Right lobe of liver (tissue), 6 donors: Measurements from ENCODE around the gene HPN. TPM values are rescaled to one million over a fixed set of nuclear protein-coding genes. Genes with fewer than 3 reads are reported as not detected.
A peak's percentile ranks its signal among the peaks of the same experiment; 100 is the strongest.

ENCODE experiments used
- ATAC-seq, 4 donors: fragments of 200-7000 bp; cut with Tn5 transposase; one replicate each; pipeline ENCODE4 v1.9.1; 2020; ENCODE audit warnings: mild to moderate bottlenecking in 4 of 4, moderate library complexity in 4 of 4
- DNase-seq, 3 donors: peaks; one replicate each; pipeline ENCODE4 v3.0.0-alpha.2; 2020
- H3K27ac ChIP-seq, 3 donors: fragments of 200-600 bp; one replicate each; pipeline ENCODE4 v1.8.0; 2022
- H3K27me3 ChIP-seq, 2 donors: fragments of 200-600 bp; one replicate each; pipeline ENCODE4 v1.8.0; 2022
- H3K36me3 ChIP-seq, 4 donors: fragments of 200-600 bp; sonication (generic) in 1 of 4; one replicate each; pipeline versions ENCODE4 v1.5.1 to v1.8.0; 2017 to 2022; ENCODE audit warnings: control low read depth in 1 of 4
- H3K4me1 ChIP-seq, 4 donors: fragments of 200-600 bp; sonication (generic) in 1 of 4; one replicate each; pipeline versions ENCODE4 v1.5.1 to v1.8.0; 2017 to 2022; ENCODE audit warnings: control low read depth in 1 of 4
- H3K4me3 ChIP-seq, 3 donors: fragments of 200-600 bp; one replicate each; pipeline ENCODE4 v1.8.0; 2022
- H3K9me3 ChIP-seq, 4 donors: fragments of 200-600 bp; sonication (generic) in 1 of 4; one replicate each; pipeline versions ENCODE4 v1.5.1 to v1.8.0; 2017 to 2022; ENCODE audit warnings: control low read depth in 1 of 4
- CTCF ChIP-seq, 4 donors: fragments of 200-600 bp in 3 of 4; fragments of 450-650 bp in 1 of 4; IDR thresholded peaks; one replicate each; pipeline versions ENCODE4 v1.5.1 to v1.8.0; 2016 to 2022; ENCODE audit warnings: antibody characterized with exemption in 4 of 4, mild to moderate bottlenecking in 2 of 4
- POLR2A ChIP-seq: fragments of 450-650 bp; IDR thresholded peaks from one replicate; pipeline ENCODE4 v1.6.1; 2017; ENCODE audit warnings: antibody characterized with exemption, mild to moderate bottlenecking
- WGBS: methylation state at CpG from one replicate; pipeline ENCODE4 v1.1.6; 2018; ENCODE audit warnings: low coverage, low lambda C conversion rate; ENCODE audit not compliant: insufficient coverage; ENCODE audit errors: missing lambda C conversion rate; 5-methylcytosine and 5-hydroxymethylcytosine counted together
- intact Hi-C, 2 donors: fragments of 100-400 bp; cut with DNase I; formaldehyde crosslinking; loops; one replicate each; pipeline versions ENCODE4 v1.11.2 to v1.14.1; 2022
- total RNA-seq, 6 experiments: library from RNA; depleted of rRNA in 2 of 6; stranded (reverse); fragments of >200 nt in 2 of 6; fragmentation: NEBNext Ultra II Directional in 3 of 6; extraction: Animal tissue kit (Norgen Biotek cat#: 25700) in 3 of 6; gene quantifications; one replicate each; pipeline versions ENCODE4 v1.1.0 to v1.2.4, GENCODE V29; 2016 to 2023
- donor health status: DM: no; HTN: yes; CAD: no.
- donor health status: DM: no; HTN: no; CAD: no.
- donor health status: DM: no; HTN: no; CAD: no.
- donor health status: DM: no; HTN: yes; CAD: no.
- donor health status: DM: no; HTN: yes; CAD: no.

Gene HPN
- total RNA-seq, 6 experiments from 2014 or later = 285 to 486 (median 374) TPM

GRCh38 chr19:35053667-35054293, 12.3 kb downstream of the HPN start:
- no peaks in the 10 kb centered on the region for H3K9me3 ChIP-seq
- TF ChIP-seq CTCF (IDR thresholded peaks at IDR 0.05) (no peak), POLR2A (no peak)
- H3K4me3 ChIP-seq = no peak overlapping the region
- H3K27me3 ChIP-seq = no peaks in the 10 kb centered on the region
- H3K36me3 ChIP-seq = peaks cover 0 to 53% (median 23%) of the 10 kb centered on the region in 4 donors
- WGBS = 84% methylated on average over 6 of the region's 9 CpGs
- ATAC-seq (no peak), DNase-seq (no peak)
- intact Hi-C loops = no loop called here
- H3K4me1 ChIP-seq = peaks cover 0 to 27% (median 10%) of the 10 kb centered on the region in 4 donors
- no peak overlapping the region for H3K27ac ChIP-seq

- no peak for TF ChIP-seq POLR2A
- H3K9me3 ChIP-seq = no peaks in the 10 kb centered on the region
- H3K4me3 ChIP-seq = no peak overlapping the region
- DNase-seq (no peak), ATAC-seq (no peak)
- H3K27me3 ChIP-seq = no peaks in the 10 kb centered on the region
- H3K27ac ChIP-seq = no peak overlapping the region
- 52% methylated on average over 2 of the region's 9 CpGs for WGBS
- H3K4me1 ChIP-seq = peaks cover 0 to 19% (median 6%) of the 10 kb centered on the region in 4 donors
- peaks cover 0 to 56% (median 24%) of the 10 kb centered on the region in 4 donors for H3K36me3 ChIP-seq
- intact Hi-C loops = no loop called here
Observed at GRCh38 chr19:35054626-35055025, 13.1 kb downstream of the HPN start.

GRCh38 chr19:35055715-35056179, 14.2 kb downstream of the HPN start:
- Histone ChIP-seq H3K36me3 (peaks cover 0 to 56% (median 22%) of the 10 kb centered on the region in 4 donors), H3K27ac (no peak overlapping the region), H3K4me1 (peaks cover 0 to 13% (median 4%) of the 10 kb centered on the region in 4 donors), H3K4me3 (no peak overlapping the region), H3K9me3 (no peaks in the 10 kb centered on the region), H3K27me3 (no peaks in the 10 kb centered on the region)
- ATAC-seq = peak; percentile 21 to 44 (median 39)
- intact Hi-C loops = no loop called here
- 42% methylated on average over 2 of the region's 3 CpGs for WGBS
- TF ChIP-seq POLR2A (no peak), CTCF (IDR thresholded peaks at IDR 0.05) (peak in 3 of 4 donors; percentile 14 to 37 (median 29))
- DNase-seq = no peak

GRCh38 chr19:35056513-35057063, 15.1 kb downstream of the HPN start:
- ATAC-seq (no peak), DNase-seq (no peak)
- 93% methylated on average over 2 of the region's 6 CpGs for whole genome bisulfite sequencing
- Histone ChIP-seq H3K4me1 (peaks cover 0 to 9% (median 3%) of the 10 kb centered on the region in 4 donors), H3K36me3 (peaks cover 0 to 51% (median 19%) of the 10 kb centered on the region in 4 donors), H3K27ac (no peak overlapping the region), H3K4me3 (no peak overlapping the region), H3K27me3 (no peaks in the 10 kb centered on the region), H3K9me3 (no peaks in the 10 kb centered on the region)
- TF ChIP-seq POLR2A (no peak), CTCF (IDR thresholded peaks at IDR 0.05) (no peak)
- intact Hi-C loops = no loop called here

- H3K27me3 ChIP-seq = no peaks in the 10 kb centered on the region
- no peak overlapping the region for H3K27ac ChIP-seq
- no peak for TF ChIP-seq POLR2A
- no peak for TF ChIP-seq CTCF (IDR thresholded peaks at IDR 0.05)
- intact Hi-C loops = no loop called here
- H3K4me3 ChIP-seq = no peak overlapping the region
- peaks cover 0 to 42% (median 14%) of the 10 kb centered on the region in 4 donors for H3K36me3 ChIP-seq
- DNase-seq (no peak), ATAC-seq (no peak)
- peaks cover 0 to 9% (median under 1%) of the 10 kb centered on the region in 4 donors for H3K4me1 ChIP-seq
- no peaks in the 10 kb centered on the region for H3K9me3 ChIP-seq
- 55% methylated on average over 2 of the region's 2 CpGs for WGBS
Observed at GRCh38 chr19:35058370-35058769, 16.8 kb downstream of the HPN start.
